Measurements from ENCODE around the gene SHLD1.

DNA sequence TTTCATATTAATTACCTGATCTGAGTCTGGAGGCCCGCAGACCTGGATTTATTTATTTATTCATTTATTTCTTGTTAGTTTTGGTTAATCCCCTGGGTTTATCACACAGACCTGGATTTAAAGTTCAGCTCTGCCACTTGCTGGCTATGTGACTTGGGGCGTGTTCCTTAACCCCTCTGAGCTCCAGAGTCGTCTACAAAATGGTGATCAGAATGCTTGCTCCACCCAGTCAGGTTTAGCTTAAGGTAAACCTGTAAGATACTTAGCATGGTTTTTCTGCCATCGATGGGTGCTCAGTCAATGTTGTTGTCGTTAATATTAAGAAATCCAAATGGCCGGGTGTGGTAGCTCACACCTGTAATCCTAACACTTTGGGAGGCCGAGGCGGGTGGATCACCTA lies 23.4 kb downstream of the SHLD1 start:
- TF ChIP-seq, protein P1, sequence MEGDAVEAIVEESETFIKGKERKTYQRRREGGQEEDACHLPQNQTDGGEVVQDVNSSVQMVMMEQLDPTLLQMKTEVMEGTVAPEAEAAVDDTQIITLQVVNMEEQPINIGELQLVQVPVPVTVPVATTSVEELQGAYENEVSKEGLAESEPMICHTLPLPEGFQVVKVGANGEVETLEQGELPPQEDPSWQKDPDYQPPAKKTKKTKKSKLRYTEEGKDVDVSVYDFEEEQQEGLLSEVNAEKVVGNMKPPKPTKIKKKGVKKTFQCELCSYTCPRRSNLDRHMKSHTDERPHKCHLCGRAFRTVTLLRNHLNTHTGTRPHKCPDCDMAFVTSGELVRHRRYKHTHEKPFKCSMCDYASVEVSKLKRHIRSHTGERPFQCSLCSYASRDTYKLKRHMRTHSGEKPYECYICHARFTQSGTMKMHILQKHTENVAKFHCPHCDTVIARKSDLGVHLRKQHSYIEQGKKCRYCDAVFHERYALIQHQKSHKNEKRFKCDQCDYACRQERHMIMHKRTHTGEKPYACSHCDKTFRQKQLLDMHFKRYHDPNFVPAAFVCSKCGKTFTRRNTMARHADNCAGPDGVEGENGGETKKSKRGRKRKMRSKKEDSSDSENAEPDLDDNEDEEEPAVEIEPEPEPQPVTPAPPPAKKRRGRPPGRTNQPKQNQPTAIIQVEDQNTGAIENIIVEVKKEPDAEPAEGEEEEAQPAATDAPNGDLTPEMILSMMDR (conservative IDR thresholded peaks at IDR 0.05), result no peak
- no peak for TF ChIP-seq EZH2 (IDR thresholded peaks at IDR 0.05; ENCODE audit: low read depth)

All from PC-9 (cell line).